ENCODE measurements around the gene MPRIP. TPM values are rescaled to one million over a fixed set of nuclear protein-coding genes. Genes with fewer than 3 reads are reported as not detected.

Gene MPRIP
- total RNA-seq, 1 experiment from 2014 or later = 443 TPM

- Histone ChIP-seq H3K4me1 (replicated peaks; ENCODE audit: insufficient read depth) (peaks cover 52% of the 10 kb centered on the region), H3K4me2 (peak overlapping the region; percentile 44), H3F3A (ENCODE audit: insufficient read depth, low read depth) (peaks cover 78% of the 10 kb centered on the region), H3K9me3 (ENCODE audit: insufficient read depth, low read depth) (no peaks in the 10 kb centered on the region), H4K20me1 (ENCODE audit: insufficient read depth) (peaks cover 99% of the 10 kb centered on the region), H2AFZ (no peak overlapping the region), H3K79me2 (ENCODE audit: low read depth) (peaks cover 100% of the 10 kb centered on the region), H3K27ac (peak overlapping the region; percentile 60), H3K4me3 (no peak overlapping the region), H3K9me2 (ENCODE audit: insufficient read depth) (no peaks in the 10 kb centered on the region), H3K36me3 (ENCODE audit: low read depth) (peaks cover 25% of the 10 kb centered on the region), H3K27me3 (ENCODE audit: insufficient read depth, low read depth) (no peaks in the 10 kb centered on the region)
- peak; percentile 50 to 69 for DNase-seq
- intact Hi-C loops (cut with micrococcal nuclease; ENCODE audit: unreplicated experiment) = no loop called here
- no TSS peak for BruUV-seq (replicated peaks)
- no peak for TF ChIP-seq CTCF (conservative IDR thresholded peaks at IDR 0.05)
- no peak for TF ChIP-seq EZH2 (IDR thresholded peaks at IDR 0.05; ENCODE audit: low read depth)
- ChIA-PET POLR2A (ENCODE audit: unreplicated experiment) (interaction anchor here (0.6 to 0.9 kb wide), 4 partner anchors 9 to 123 kb away, joined by 3 to 7 read pairs (median 4); no protein-coding TSS in a partner anchor), CTCF (interaction anchor here (0.6 kb wide), 1 partner anchor 40 kb away, joined by 3 read pairs; no protein-coding TSS in a partner anchor)
Observed at GRCh38 chr17:17109907-17110306, 67.7 kb downstream of the MPRIP start.

GRCh38 chr17:17110520-17110919 lies 68.3 kb downstream of the MPRIP start:
- intact Hi-C loops (cut with micrococcal nuclease; ENCODE audit: unreplicated experiment) = no loop called here
- no peaks in the 10 kb centered on the region for H3K27me3 ChIP-seq (ENCODE audit: insufficient read depth, low read depth)
- peaks cover 52% of the 10 kb centered on the region for H3K4me1 ChIP-seq (replicated peaks; ENCODE audit: insufficient read depth)
- H3K4me3 ChIP-seq = no peak overlapping the region
- no peaks in the 10 kb centered on the region for H3K9me2 ChIP-seq (ENCODE audit: insufficient read depth)
- peaks cover 100% of the 10 kb centered on the region for H3K79me2 ChIP-seq (ENCODE audit: low read depth)
- ChIA-PET CTCF (no interaction called here), POLR2A (ENCODE audit: unreplicated experiment) (interaction anchor here (0.7 to 0.9 kb wide), 2 partner anchors 9 to 123 kb away, joined by 3 read pairs; no protein-coding TSS in a partner anchor)
- H3K36me3 ChIP-seq (ENCODE audit: low read depth) = peaks cover 25% of the 10 kb centered on the region
- H3F3A ChIP-seq (ENCODE audit: insufficient read depth, low read depth) = peaks cover 72% of the 10 kb centered on the region
- BruUV-seq (replicated peaks) = no TSS peak
- H4K20me1 ChIP-seq (ENCODE audit: insufficient read depth) = peaks cover 99% of the 10 kb centered on the region
- peak overlapping the region; percentile 60 for H3K27ac ChIP-seq
- H2AFZ ChIP-seq = no peak overlapping the region
- TF ChIP-seq CTCF (conservative IDR thresholded peaks at IDR 0.05) (no peak), EZH2 (IDR thresholded peaks at IDR 0.05; ENCODE audit: low read depth) (no peak)
- DNase-seq = no peak
- H3K4me2 ChIP-seq = 0 out of 2 replicates have a peak overlapping the region, but pooled peaks have one; percentile 44
- no peaks in the 10 kb centered on the region for H3K9me3 ChIP-seq (ENCODE audit: insufficient read depth, low read depth)

- CTCF ChIA-PET = interaction anchor here (0.7 kb wide), 1 partner anchor 31 kb away, joined by 7 read pairs; no protein-coding TSS in a partner anchor
- peaks cover 99% of the 10 kb centered on the region for H4K20me1 ChIP-seq (ENCODE audit: insufficient read depth)
- no TSS peak for BruUV-seq (replicated peaks)
Observed at GRCh38 chr17:17111401-17112393, 69.4 kb downstream of the MPRIP start.

More at GRCh38 chr17:17111401-17112393, 69.4 kb downstream of the MPRIP start:
- no peak for TF ChIP-seq CTCF (conservative IDR thresholded peaks at IDR 0.05)
- no peak for TF ChIP-seq EZH2 (IDR thresholded peaks at IDR 0.05; ENCODE audit: low read depth)
- Histone ChIP-seq H3K79me2 (ENCODE audit: low read depth) (peaks cover 100% of the 10 kb centered on the region), H3F3A (ENCODE audit: insufficient read depth, low read depth) (peaks cover 68% of the 10 kb centered on the region), H3K4me2 (no peak overlapping the region), H3K4me3 (no peak overlapping the region), H3K9me2 (ENCODE audit: insufficient read depth) (no peaks in the 10 kb centered on the region), H3K27ac (peak overlapping the region; percentile 60; the same call in 1 of the 2 replicates), H3K36me3 (ENCODE audit: low read depth) (peaks cover 19% of the 10 kb centered on the region), H3K4me1 (replicated peaks; ENCODE audit: insufficient read depth) (peaks cover 41% of the 10 kb centered on the region), H2AFZ (no peak overlapping the region), H3K27me3 (ENCODE audit: insufficient read depth, low read depth) (no peaks in the 10 kb centered on the region), H3K9me3 (ENCODE audit: insufficient read depth, low read depth) (no peaks in the 10 kb centered on the region)
- POLR2A ChIA-PET (ENCODE audit: unreplicated experiment) = no interaction called here
- DNase-seq = no peak
- intact Hi-C loops (cut with micrococcal nuclease; ENCODE audit: unreplicated experiment) = no loop called here

All from PC-9 (cell line).